SW480 (cell line): ENCODE measurements around the gene ZNF322.
"Not testable (repeated sequence)": the region's sequence is repeated elsewhere in the genome, so short reads cannot be mapped to it uniquely, and the experiment has no call there.

ENCODE experiments used
- DNase-seq: peaks from one replicate; pipeline ENCODE4 v3.0.0-alpha.2; 2016; ENCODE audit warnings: low spot score

ZNF322 gene

DNA sequence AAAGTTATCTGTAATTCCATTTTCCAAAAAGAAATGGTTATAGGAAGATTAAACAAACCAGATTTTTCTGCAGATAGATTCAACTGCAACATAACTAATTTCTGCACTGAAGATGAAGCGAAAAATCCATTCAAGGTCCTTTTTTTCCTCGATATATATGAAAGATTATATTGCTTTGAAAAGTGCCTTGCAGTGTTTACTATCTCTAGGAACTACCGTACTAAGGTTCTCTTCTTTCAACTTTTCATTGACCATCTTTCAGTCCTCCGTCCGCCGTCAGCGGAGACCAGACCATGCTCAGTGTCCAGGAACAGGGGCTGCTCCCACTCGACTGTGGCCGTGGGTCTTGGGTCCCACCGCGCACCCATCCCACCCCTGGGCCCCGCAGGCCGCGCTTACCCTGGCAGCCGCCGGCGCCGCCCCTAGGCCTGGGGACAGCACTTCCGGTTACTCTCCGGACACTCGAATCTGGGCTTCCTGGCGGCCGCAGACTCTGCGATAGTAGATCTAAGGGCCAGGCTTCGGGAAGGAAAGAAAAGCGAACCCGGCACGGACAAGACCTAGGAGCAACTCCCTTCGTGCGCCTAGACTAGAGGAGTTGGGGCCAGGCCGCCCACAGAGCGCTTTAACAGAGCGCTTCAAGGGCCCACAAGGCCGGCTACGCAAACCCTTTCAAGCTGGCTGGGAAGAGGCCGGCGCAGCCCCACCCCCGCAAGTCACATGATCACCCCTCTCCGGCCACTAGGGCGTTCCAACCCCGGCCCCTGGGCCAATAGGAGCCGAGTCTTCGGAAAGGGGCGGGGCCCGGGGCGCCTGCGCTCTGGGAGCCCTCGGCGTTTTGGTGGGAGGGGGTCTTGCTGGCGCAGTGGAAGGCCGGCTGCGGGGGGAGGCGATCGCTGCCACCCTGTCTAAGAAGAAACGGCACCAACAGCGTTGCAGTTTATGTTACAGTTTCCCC lies at the start of gene ZNF322:
Gene ZNF322, minus strand, starts transcription at position 705 of the 958 bp plus-strand sequence. CDS start 21,193 bp downstream, outside the sequence.
- peak; percentile 83 for DNase-seq

- DNase-seq, result not testable (repeated sequence)
Observed at GRCh38 chr6:26705780-26706179, 46.2 kb upstream of the ZNF322 start.

GRCh38 chr6:26705352-26705751 lies 45.8 kb upstream of the ZNF322 start:
- not testable (repeated sequence) for DNase-seq

DNA sequence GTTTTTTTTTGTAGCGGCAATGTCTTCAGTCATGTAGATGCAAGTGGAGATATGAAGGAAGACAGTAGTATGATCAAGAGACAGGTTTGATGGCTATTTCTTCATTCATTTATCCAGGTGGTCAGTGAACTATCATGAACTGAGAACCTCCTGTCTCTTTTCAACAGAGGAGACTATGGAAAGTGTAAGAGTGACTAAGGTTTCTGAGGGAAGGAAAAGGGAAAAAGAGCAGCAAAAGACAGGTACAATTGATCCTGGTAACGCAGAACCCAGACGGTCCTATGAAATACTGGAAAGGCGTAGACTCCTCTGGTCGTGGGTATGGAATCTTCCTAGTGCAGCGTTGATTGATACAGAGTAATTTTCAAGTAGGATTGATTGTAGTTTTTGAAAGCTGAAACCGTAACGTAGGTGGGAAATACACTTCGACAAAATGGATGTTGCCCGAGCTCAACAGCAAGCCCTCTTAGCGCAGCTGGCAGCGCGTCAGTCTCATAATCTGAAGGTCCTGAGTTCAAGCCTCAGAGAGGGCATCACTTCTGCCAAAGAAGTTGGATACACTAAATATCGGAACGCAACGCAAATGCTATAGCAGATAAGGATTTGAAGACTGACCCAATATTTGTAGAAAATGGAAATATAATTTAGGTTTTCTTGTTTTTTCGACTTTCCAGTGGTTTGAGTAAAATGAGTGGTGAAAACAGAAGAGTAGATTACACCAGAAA lies 41.6 kb upstream of the ZNF322 start:
- DNase-seq, result not testable (repeated sequence)

GRCh38 chr6:26697496-26697895 lies 38.0 kb upstream of the ZNF322 start:
- DNase-seq, result not testable (repeated sequence)

- not testable (repeated sequence) for DNase-seq
Observed at GRCh38 chr6:26689324-26689947, 29.9 kb upstream of the ZNF322 start.

- DNase-seq, result not testable (repeated sequence)
Observed at GRCh38 chr6:26682435-26683042, 23.0 kb upstream of the ZNF322 start.

- not testable (repeated sequence) for DNase-seq
Observed at GRCh38 chr6:26673287-26673686, 13.7 kb upstream of the ZNF322 start.

DNA sequence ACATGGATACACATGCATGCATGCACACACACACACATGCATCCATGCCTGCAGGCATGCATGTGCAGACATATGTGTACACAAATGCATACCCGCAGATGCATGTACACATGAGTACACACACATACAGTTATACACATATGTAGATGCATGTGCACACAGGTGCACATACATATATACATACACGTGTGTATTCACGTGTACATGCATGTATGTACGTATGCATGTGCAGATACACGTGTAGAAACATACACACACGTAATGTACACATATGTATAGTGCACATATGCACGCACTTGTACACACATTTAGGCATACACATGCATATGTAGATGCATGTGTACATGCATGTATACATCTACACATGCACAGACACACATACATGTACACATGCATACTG lies 11.0 kb upstream of the ZNF322 start:
- not testable (repeated sequence) for DNase-seq

DNA sequence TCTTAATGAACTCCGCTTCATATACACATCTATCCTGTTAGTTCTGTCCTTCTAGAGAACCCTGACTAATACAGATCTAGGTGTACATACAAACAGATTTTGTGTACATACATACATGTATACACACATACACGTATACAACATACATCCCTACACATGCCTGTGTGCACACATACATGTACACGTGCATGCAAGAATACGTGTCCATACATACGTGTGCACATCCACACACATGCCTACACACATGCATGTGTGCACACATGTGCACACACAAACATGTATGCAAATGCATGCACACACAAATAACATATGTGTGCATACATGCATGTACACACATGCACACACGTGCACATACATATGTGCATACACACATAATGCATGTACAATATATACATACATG lies 10.5 kb upstream of the ZNF322 start:
- DNase-seq, result not testable (repeated sequence)

DNA sequence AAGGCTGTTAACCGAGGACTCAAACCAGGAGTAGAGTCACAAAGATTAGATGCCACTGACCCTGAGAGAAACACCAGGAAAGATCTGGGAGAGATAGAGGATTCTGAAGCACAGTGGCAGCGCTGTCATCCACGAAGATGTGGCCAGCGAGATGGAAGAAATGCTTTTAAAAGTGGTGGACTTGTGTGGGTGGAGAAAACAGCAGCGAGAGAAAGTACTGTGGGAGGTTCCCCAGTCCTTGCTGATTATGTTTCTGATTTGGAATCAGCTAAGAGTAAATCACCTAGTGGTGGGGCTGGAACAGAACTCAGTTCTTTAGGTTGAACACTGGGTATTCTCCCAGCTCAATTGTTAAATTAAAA lies 435 bp upstream of the ZNF322 start:
- DNase-seq, result peak; percentile 25

GRCh38 chr6:26657256-26657655 lies 2.3 kb downstream of the ZNF322 start:
- DNase-seq, result no peak

- DNase-seq, result no peak
Observed at GRCh38 chr6:26653007-26653406, 6.5 kb downstream of the ZNF322 start.

- no peak for DNase-seq
Observed at GRCh38 chr6:26651133-26651781, 8.3 kb downstream of the ZNF322 start.

DNA sequence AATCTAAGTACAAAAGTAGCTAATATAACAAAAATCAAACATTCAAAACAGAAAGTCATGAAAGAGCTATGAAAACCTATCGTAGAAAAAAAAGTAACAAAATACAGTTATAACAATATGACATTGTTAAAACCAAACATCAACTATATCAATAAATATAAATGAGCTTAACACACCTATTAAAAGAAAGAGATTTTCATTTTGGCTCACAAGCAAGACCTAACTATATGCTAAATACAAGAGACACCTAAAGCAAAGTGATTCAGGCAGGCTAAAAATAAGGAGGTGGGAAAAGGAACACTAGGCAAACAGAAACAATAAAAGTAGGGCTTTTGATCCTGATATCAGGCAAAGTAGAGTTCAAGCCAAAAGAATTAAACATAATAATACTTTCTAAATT lies 13.5 kb downstream of the ZNF322 start:
- DNase-seq, result no peak

DNA sequence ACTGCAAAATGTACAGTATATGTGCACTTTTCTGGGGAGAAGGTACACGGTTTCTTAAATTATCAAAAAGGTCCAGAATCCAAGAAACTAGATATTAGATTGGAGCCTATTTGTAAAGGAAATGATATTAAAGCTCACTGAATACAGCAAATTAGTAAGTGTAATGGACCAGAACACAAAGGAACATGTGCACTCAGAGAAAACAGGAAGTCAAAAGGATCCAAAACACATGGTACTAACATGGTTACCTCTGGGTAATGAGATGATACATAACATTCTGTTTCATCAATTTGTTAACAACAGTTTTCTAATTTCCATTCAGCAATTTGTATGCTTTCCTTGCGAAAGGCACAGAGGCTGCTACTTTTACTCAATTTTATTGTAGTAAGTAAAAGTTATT lies 18.7 kb downstream of the ZNF322 start:
- DNase-seq, result no peak

- no peak for DNase-seq
Observed at GRCh38 chr6:26629359-26629758, 30.2 kb downstream of the ZNF322 start.

DNA sequence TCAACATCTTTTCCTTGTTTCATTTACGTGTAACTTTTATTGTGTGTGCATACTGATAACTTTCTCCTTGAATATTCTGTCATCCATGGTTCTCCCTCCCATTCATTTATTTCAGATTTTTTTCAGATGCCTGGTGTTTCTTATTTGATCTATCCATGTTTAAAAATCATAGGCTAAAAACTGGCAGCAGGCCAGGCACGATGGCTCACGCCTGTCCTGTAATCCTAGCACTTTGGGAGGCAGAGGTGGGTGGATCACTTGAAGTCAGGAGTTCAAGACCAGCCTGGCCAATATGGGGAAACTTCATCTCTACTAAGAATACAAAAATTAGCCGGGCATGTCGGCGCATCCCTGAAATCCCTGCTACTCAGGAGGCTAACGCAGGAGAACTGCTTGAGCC lies 31.7 kb downstream of the ZNF322 start:
- DNase-seq, result no peak

GRCh38 chr6:26624557-26624956 lies 35.0 kb downstream of the ZNF322 start:
- no peak for DNase-seq

DNA sequence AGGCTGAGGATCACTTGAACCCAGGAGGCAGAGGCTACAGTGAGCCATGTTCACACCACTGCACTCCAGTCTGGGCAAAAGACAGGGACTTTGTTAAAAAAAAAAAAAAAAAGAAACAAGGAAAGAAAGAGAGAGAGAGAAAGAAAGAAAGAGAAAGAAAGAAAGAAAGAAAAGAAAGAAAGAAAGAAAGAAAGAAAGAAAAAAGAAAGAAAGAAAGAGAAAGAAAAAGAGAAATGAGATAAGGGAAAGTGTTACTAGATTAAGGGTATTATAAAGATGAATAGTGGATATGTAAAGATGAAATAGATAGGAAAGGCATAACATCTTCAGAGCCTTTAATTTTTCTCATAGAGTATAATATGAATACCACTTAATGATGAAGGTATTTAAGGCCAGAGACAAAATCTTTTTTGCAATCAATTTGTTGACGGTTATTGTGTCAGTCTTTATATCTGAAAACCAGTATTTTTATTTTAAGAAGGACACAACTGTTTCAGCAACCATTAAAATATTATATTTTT lies 36.1 kb downstream of the ZNF322 start:
- DNase-seq, result no peak
